Smooth muscle cell (in vitro differentiated cells): ENCODE measurements around the gene LILRB2. TPM values are rescaled to one million over a fixed set of nuclear protein-coding genes. Genes with fewer than 3 reads are reported as not detected.

ENCODE experiments used
- DNase-seq: peaks from one replicate; lab custom pipeline; 2025; ENCODE audit not compliant: unreplicated experiment; lab: John Stamatoyannopoulos, UW
- H2AFZ ChIP-seq: fragments of 200-600 bp; sonication (generic); 2 replicates; pipeline ENCODE4 v1.6.0; 2016; ENCODE audit warnings: antibody characterized with exemption, low read depth, mild to moderate bottlenecking
- H3F3A ChIP-seq: fragments of 200-600 bp; sonication (generic); 2 replicates; pipeline ENCODE4 v1.6.0; 2017; ENCODE audit warnings: antibody characterized with exemption, low read depth
- H3K27ac ChIP-seq: fragments of 200-600 bp; sonication (generic); 2 replicates; pipeline ENCODE4 v1.5.1; 2016; ENCODE audit warnings: low read depth, mild to moderate bottlenecking
- H3K27me3 ChIP-seq: fragments of 200-600 bp; sonication (generic); 2 replicates; pipeline ENCODE4 v1.6.1; 2016; ENCODE audit warnings: low read depth, mild to moderate bottlenecking
- H3K36me3 ChIP-seq: fragments of 200-600 bp; sonication (generic); 2 replicates; pipeline ENCODE4 v1.5.1; 2016; ENCODE audit warnings: low read depth
- H3K4me1 ChIP-seq: fragments of 200-600 bp; sonication (generic); 2 replicates; pipeline ENCODE4 v1.5.1; 2016; ENCODE audit warnings: low read depth
- H3K4me2 ChIP-seq: fragments of 200-600 bp; sonication (generic); 2 replicates; pipeline ENCODE4 v1.6.0; 2016; ENCODE audit warnings: mild to moderate bottlenecking
- H3K4me3 ChIP-seq: fragments of 200-600 bp; sonication (generic); 2 replicates; pipeline ENCODE4 v1.5.1; 2016; ENCODE audit warnings: mild to moderate bottlenecking
- H3K79me2 ChIP-seq: fragments of 200-600 bp; sonication (generic); 2 replicates; pipeline ENCODE4 v1.6.0; 2016; ENCODE audit warnings: low read depth, mild to moderate bottlenecking
- H3K9ac ChIP-seq: fragments of 200-600 bp; sonication (generic); 2 replicates; pipeline ENCODE4 v1.6.0; 2016; ENCODE audit warnings: low read depth
- H3K9me3 ChIP-seq: fragments of 200-600 bp; sonication (generic); replicated peaks from 2 replicates; pipeline ENCODE4 v1.5.1; 2016; ENCODE audit warnings: low read depth
- H4K20me1 ChIP-seq: fragments of 200-600 bp; sonication (generic); 2 replicates; pipeline ENCODE4 v1.6.0; 2016; ENCODE audit warnings: low read depth
- CTCF ChIP-seq: fragments of 200-600 bp; sonication (generic); IDR thresholded peaks from 2 replicates; pipeline ENCODE4 v1.5.1; 2017; ENCODE audit warnings: borderline replicate concordance, mild to moderate bottlenecking, antibody characterized with exemption; ENCODE audit not compliant: insufficient read depth, poor library complexity, severe bottlenecking
- WGBS: methylation state at CpG from one replicate; pipeline ENCODE4 v1.1.7; 2016; ENCODE audit warnings: low lambda C conversion rate; 5-methylcytosine and 5-hydroxymethylcytosine counted together
- polyA plus RNA-seq: library from polyadenylated mRNA; unstranded; fragments of >200 nt; fragmentation: Nextera tagmentation; extraction: Ambion mirVana; gene quantifications from 2 replicates; pipeline ENCODE4 v1.2.1, GENCODE V29; 2016
- total RNA-seq: library from RNA; depleted of rRNA; stranded (reverse); fragments of >200 nt; gene quantifications from 2 replicates; pipeline ENCODE4 v1.2.3, GENCODE V29; 2014

LILRB2 gene
- total and polyA plus RNA-seq, 2 experiments from 2014 or later, result not detected

- Histone ChIP-seq H3K27ac (no peak overlapping the region), H3K9me3 (no peaks in the 10 kb centered on the region)
- no peak for DNase-seq
These were observed 29.6 kb upstream of the LILRB2 start for GRCh38 chr19:54310543-54310942.

DNA sequence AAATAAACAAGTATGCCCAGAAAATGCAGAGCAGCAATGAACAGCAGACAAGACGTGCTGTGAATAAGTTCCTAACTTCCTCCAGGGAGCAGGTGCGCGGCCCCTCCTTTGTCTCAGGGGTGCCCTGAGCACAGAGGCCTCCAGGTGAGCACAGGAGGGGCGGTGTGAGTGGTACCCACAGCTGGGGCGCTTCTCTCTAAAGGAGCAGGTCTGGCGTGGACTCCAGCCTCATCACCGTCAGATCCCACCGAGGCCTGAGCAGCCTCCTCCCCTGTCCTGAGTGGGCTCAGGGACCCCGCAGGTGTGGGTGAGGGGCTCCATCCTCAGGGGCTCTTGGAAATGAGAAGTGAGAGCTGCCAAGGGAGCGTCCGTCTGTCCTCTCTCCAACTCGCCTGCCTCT is 28.9 kb upstream of the LILRB2 start:
- WGBS, result 74% methylated on average over 12 of the region's 12 CpGs
- Histone ChIP-seq H3K9me3 (no peaks in the 10 kb centered on the region), H3F3A (no peaks in the 10 kb centered on the region), H3K27me3 (no peaks in the 10 kb centered on the region), H2AFZ (no peak overlapping the region), H3K4me3 (no peak overlapping the region), H4K20me1 (no peaks in the 10 kb centered on the region), H3K4me2 (no peak overlapping the region), H3K36me3 (no peaks in the 10 kb centered on the region), H3K79me2 (no peaks in the 10 kb centered on the region), H3K9ac (no peak overlapping the region), H3K4me1 (no peaks in the 10 kb centered on the region), H3K27ac (no peak overlapping the region)
- TF ChIP-seq CTCF, result no peak
- no peak for DNase-seq

More at GRCh38 chr19:54310543-54310942, 29.6 kb upstream of the LILRB2 start:
- H3F3A ChIP-seq, result no peaks in the 10 kb centered on the region
- H3K4me2 ChIP-seq, result no peak overlapping the region
- TF ChIP-seq CTCF, result no peak
- no peaks in the 10 kb centered on the region for H3K79me2 ChIP-seq
- no peaks in the 10 kb centered on the region for H4K20me1 ChIP-seq
- no peaks in the 10 kb centered on the region for H3K4me1 ChIP-seq
- no peaks in the 10 kb centered on the region for H3K36me3 ChIP-seq
- WGBS, result 71% methylated on average over 5 of the region's 5 CpGs
- H2AFZ ChIP-seq, result no peak overlapping the region
- no peak overlapping the region for H3K4me3 ChIP-seq
- H3K27me3 ChIP-seq, result no peaks in the 10 kb centered on the region
- no peak overlapping the region for H3K9ac ChIP-seq

DNA sequence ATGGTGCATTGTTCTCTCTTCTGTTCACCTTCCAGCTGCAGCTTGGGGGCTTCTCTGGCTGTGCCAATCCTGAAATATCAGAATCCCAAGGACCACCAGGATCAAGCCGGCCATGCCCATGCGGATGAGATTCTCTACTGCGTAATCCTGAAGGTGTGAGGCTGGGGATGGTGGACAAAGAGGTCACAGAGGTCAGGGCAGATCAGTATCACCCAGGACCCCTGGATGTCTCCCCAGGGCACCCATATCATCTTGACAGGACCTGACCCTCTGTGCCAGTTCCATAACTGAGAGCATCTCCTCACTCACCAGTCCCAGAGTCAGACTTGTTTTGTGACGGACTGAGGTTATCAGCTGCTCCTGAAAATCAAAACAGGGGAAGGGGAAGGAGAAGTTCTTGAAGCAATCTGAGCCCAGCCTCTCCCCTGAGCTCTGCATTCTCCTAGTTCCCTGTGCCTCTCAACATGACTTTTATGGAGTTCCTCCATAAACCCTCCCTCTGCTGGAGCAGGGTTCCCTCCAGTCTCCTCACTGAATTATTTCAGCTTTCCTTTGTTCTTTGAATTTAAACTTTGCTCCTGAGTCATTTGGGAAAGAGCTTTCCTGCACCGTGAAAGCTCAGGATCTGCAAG is 26.6 kb upstream of the LILRB2 start:
- Histone ChIP-seq H3K9ac (no peak overlapping the region), H3K4me1 (no peaks in the 10 kb centered on the region), H3K79me2 (no peaks in the 10 kb centered on the region), H2AFZ (no peak overlapping the region), H3K9me3 (no peaks in the 10 kb centered on the region), H4K20me1 (no peaks in the 10 kb centered on the region), H3F3A (no peaks in the 10 kb centered on the region), H3K4me2 (no peak overlapping the region), H3K27ac (no peak overlapping the region), H3K4me3 (no peak overlapping the region), H3K27me3 (no peaks in the 10 kb centered on the region), H3K36me3 (no peaks in the 10 kb centered on the region)
- no peak for TF ChIP-seq CTCF
- DNase-seq, result no peak
- WGBS, result 81% methylated on average over 5 of the region's 5 CpGs

GRCh38 chr19:54305141-54305540 is 24.2 kb upstream of the LILRB2 start:
- H3K27me3 ChIP-seq, result no peaks in the 10 kb centered on the region
- no peaks in the 10 kb centered on the region for H4K20me1 ChIP-seq
- H3F3A ChIP-seq, result no peaks in the 10 kb centered on the region
- 85% methylated on average over 1 of the region's 1 CpG for WGBS
- no peak overlapping the region for H2AFZ ChIP-seq
- H3K4me2 ChIP-seq, result no peak overlapping the region
- H3K36me3 ChIP-seq, result no peaks in the 10 kb centered on the region
- H3K9ac ChIP-seq, result no peak overlapping the region
- DNase-seq, result no peak
- H3K9me3 ChIP-seq, result no peaks in the 10 kb centered on the region
- H3K4me1 ChIP-seq, result no peaks in the 10 kb centered on the region
- no peaks in the 10 kb centered on the region for H3K79me2 ChIP-seq
- H3K27ac ChIP-seq, result no peak overlapping the region
- TF ChIP-seq CTCF, result no peak
- H3K4me3 ChIP-seq, result no peak overlapping the region
